HepG2 (cell line): ENCODE results near the gene RPL23. TPM values are rescaled to one million over a fixed set of nuclear protein-coding genes. Genes with fewer than 3 reads are reported as not detected.

Experiments
- ARID4A ChIP-seq: sonication (generic); formaldehyde crosslinking; IDR thresholded peaks from 2 replicates; pipeline ENCODE4 v1.5.0; 2020; ENCODE audit warnings: mild to moderate bottlenecking, missing genetic modification reagents, borderline replicate concordance
- ATF7 ChIP-seq, 2 experiments: fragments of 450-650 bp in 1 of 2; sonication (generic) in 1 of 2; formaldehyde crosslinking in 1 of 2; IDR thresholded peaks; 2 replicates each; pipeline versions ENCODE4 v1.4.0 to v1.6.1; 2016 to 2020; ENCODE audit warnings: antibody characterized with exemption in 1 of 2, mild to moderate bottlenecking in 1 of 2, missing genetic modification reagents in 1 of 2
- BORCS8-MEF2B ChIP-seq: sonication (generic); formaldehyde crosslinking; IDR thresholded peaks from 2 replicates; pipeline ENCODE4 v1.8.0; 2022; ENCODE audit warnings: mild to moderate bottlenecking, missing genetic modification reagents
- E2F1 ChIP-seq: sonication (generic); formaldehyde crosslinking; IDR thresholded peaks from 2 replicates; pipeline ENCODE4 v1.5.0; 2020; ENCODE audit warnings: missing genetic modification reagents
- FOXK1 ChIP-seq: sonication (generic); formaldehyde crosslinking; IDR thresholded peaks from 2 replicates; pipeline ENCODE4 v1.4.0; 2020; ENCODE audit warnings: low read depth, missing genetic modification reagents, borderline replicate concordance
- NCOA2 ChIP-seq: sonication (generic); formaldehyde crosslinking; IDR thresholded peaks from 2 replicates; pipeline ENCODE4 v1.8.0; 2022; ENCODE audit warnings: inconsistent platforms
- PITX1 ChIP-seq: sonication (generic); formaldehyde crosslinking; IDR thresholded peaks from 2 replicates; pipeline ENCODE4 v1.5.1; 2020; ENCODE audit warnings: mild to moderate bottlenecking, missing genetic modification reagents
- RARG ChIP-seq: sonication (generic); formaldehyde crosslinking; IDR thresholded peaks from 2 replicates; pipeline ENCODE4 v1.4.0; 2020; ENCODE audit warnings: low read depth, mild to moderate bottlenecking, missing genetic modification reagents
- RBAK ChIP-seq: sonication (generic); formaldehyde crosslinking; IDR thresholded peaks from 2 replicates; pipeline ENCODE4 v1.5.1; 2020; ENCODE audit warnings: mild to moderate bottlenecking, missing genetic modification reagents
- REPIN1 ChIP-seq: sonication (generic); formaldehyde crosslinking; IDR thresholded peaks from 2 replicates; pipeline ENCODE4 v1.8.0; 2022; ENCODE audit warnings: missing genetic modification reagents, low read depth, mild to moderate bottlenecking, borderline replicate concordance
- SSRP1 ChIP-seq: IDR thresholded peaks from 2 replicates; pipeline ENCODE4 v1.6.1; 2016; ENCODE audit warnings: control low read depth
- TRIM24 ChIP-seq: sonication (generic); formaldehyde crosslinking; IDR thresholded peaks from 2 replicates; pipeline ENCODE4 v1.8.0; 2022; ENCODE audit warnings: mild to moderate bottlenecking, missing genetic modification reagents
- ZBTB1 ChIP-seq: sonication (generic); formaldehyde crosslinking; IDR thresholded peaks from 2 replicates; pipeline ENCODE4 v1.4.0; 2020; ENCODE audit warnings: missing genetic modification reagents, borderline replicate concordance
- ZNF124 ChIP-seq: sonication (generic); formaldehyde crosslinking; IDR thresholded peaks from 2 replicates; pipeline ENCODE4 v1.4.0; 2020; ENCODE audit warnings: missing genetic modification reagents
- ZNF138 ChIP-seq: sonication (generic); formaldehyde crosslinking; IDR thresholded peaks from 2 replicates; pipeline ENCODE4 v1.5.0; 2020; ENCODE audit warnings: mild to moderate bottlenecking, low read depth, missing genetic modification reagents
- ZNF530 ChIP-seq: sonication (generic); formaldehyde crosslinking; IDR thresholded peaks from 2 replicates; pipeline ENCODE4 v1.5.0; 2020; ENCODE audit warnings: low read depth, mild to moderate bottlenecking, missing genetic modification reagents
- ZNF605 ChIP-seq: sonication (generic); formaldehyde crosslinking; IDR thresholded peaks from 2 replicates; pipeline ENCODE4 v1.8.0; 2022; ENCODE audit warnings: mild to moderate bottlenecking, missing genetic modification reagents
- ZNF713 ChIP-seq: sonication (generic); formaldehyde crosslinking; IDR thresholded peaks from 2 replicates; pipeline ENCODE4 v1.4.0; 2020; ENCODE audit warnings: mild to moderate bottlenecking, missing genetic modification reagents
- ZNF749 ChIP-seq: sonication (generic); formaldehyde crosslinking; IDR thresholded peaks from 2 replicates; pipeline ENCODE4 v1.8.0; 2022; ENCODE audit warnings: mild to moderate bottlenecking, missing genetic modification reagents, moderate library complexity, borderline replicate concordance
- ZNF788 ChIP-seq: sonication (generic); formaldehyde crosslinking; IDR thresholded peaks from 2 replicates; pipeline ENCODE4 v1.5.0; 2020; ENCODE audit warnings: mild to moderate bottlenecking, missing genetic modification reagents, borderline replicate concordance
- polyA plus RNA-seq, 8 experiments: library from polyadenylated mRNA; depleted of rRNA in 3 of 8; stranded (reverse) in 7 of 8; unstranded in 1 of 8; fragments of >200 nt; fragmentation: Illumina TruSeq in 4 of 8; extraction: Trizol in 4 of 8; gene quantifications; 2 replicates each; pipeline versions ENCODE4 v1.2.1 to v1.2.3, GENCODE V29; 2011 to 2016; ENCODE audit warnings: low read depth in 4 of 8, missing spikeins in 1 of 8, mixed read lengths in 1 of 8; ENCODE audit not compliant: insufficient read depth in 1 of 8
- total RNA-seq, 5 experiments: library from RNA; depleted of rRNA; stranded (reverse); fragments of >200 nt; fragmentation: Illumina TruSeq; extraction: Trizol; gene quantifications; 2 replicates each; pipeline ENCODE4 v1.2.3, GENCODE V29; 2016; ENCODE audit warnings: low read depth in 1 of 5
- TF ChIP-seq, protein P1 (sequence below): sonication (generic); formaldehyde crosslinking; IDR thresholded peaks from 2 replicates; pipeline ENCODE4 v1.5.1; 2020; ENCODE audit warnings: missing genetic modification reagents, mild to moderate bottlenecking, borderline replicate concordance

The RPL23 gene
- total and polyA plus RNA-seq, 2 of the 13 experiments (the other 11 are each of a cell fraction or from before 2014, with no cell fraction given): 2,790 to 4,860 TPM

DNA sequence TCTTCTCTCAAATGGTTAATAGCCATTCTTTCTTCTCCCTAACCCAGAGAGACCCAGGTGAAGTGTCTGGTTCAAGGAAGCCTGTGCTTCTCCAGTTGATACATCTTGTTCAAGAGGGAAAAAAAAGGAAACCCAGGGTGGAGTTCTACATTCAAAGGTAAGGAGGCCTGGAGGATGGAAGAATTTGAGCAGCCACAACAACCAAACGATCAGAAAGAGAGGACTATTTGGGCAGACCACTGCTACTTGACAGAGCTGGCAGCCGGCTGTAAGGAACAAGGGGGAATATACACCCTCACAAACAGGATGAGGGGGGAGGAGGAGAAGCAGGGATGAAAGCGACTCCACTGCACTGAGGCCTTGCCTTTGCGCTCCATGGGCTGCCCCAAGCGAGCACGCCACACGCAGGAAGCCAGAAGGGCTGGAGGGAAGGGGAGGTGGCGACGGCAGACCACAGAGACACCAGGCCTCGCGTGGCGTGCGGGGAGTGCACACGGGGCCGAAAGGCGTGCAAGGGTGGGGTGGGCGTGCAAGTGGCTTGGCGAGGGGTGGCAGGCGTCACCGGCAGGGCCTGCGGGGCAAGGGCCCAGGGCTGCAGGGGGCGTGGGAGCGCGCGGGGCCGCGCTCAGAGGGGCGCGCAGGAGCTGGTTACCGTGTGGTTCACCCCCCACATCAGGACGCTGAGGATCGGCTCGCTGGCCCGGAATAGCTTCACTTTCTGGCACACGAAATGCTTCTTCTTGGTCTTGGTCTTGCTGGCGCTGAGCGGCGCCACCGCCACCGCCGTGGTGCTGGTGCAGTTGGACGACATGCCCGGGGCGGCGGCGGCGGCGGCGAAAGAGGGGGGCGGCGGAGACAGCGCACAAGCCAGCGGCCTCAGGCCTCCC is 54.7 kb downstream of the RPL23 start (continued):
- TF ChIP-seq, protein P1, sequence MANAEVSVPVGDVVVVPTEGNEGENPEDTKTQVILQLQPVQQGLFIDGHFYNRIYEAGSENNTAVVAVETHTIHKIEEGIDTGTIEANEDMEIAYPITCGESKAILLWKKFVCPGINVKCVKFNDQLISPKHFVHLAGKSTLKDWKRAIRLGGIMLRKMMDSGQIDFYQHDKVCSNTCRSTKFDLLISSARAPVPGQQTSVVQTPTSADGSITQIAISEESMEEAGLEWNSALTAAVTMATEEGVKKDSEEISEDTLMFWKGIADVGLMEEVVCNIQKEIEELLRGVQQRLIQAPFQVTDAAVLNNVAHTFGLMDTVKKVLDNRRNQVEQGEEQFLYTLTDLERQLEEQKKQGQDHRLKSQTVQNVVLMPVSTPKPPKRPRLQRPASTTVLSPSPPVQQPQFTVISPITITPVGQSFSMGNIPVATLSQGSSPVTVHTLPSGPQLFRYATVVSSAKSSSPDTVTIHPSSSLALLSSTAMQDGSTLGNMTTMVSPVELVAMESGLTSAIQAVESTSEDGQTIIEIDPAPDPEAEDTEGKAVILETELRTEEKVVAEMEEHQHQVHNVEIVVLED (CRISPR knock-in tag): peak; percentile 50; the same call in 1 of the 2 replicates
- no peak for TF ChIP-seq E2F1 (CRISPR knock-in tag)
- no peak for TF ChIP-seq TRIM24 (CRISPR knock-in tag)
- TF ChIP-seq BORCS8-MEF2B (CRISPR knock-in tag): peak; percentile 86
- 0 out of 2 replicates have a peak, but pooled peaks have one; percentile 49 for TF ChIP-seq RARG (CRISPR knock-in tag)
- no peak for TF ChIP-seq REPIN1 (CRISPR knock-in tag)
- TF ChIP-seq ZNF530 (CRISPR knock-in tag): 0 out of 2 replicates have a peak, but pooled peaks have one; percentile 22
- TF ChIP-seq PITX1: peak; percentile 68; the same call in 1 of the 2 replicates
- TF ChIP-seq ATF7 (IDR thresholded peaks at IDR 0.05): no peak
- TF ChIP-seq ATF7 (CRISPR knock-in tag; IDR thresholded peaks at IDR 0.05): 0 out of 2 replicates have a peak, but pooled peaks have one; percentile 7
- TF ChIP-seq ZNF713: no peak
- 0 out of 2 replicates have a peak, but pooled peaks have one; percentile 4 for TF ChIP-seq NCOA2 (CRISPR knock-in tag)
- TF ChIP-seq SSRP1 (CRISPR knock-in tag): no peak
- peak; percentile 39; the same call in 1 of the 2 replicates for TF ChIP-seq ZNF124 (CRISPR knock-in tag)
- 0 out of 2 replicates have a peak, but pooled peaks have one; percentile 35 for TF ChIP-seq ZNF605 (CRISPR knock-in tag)
- peak; percentile 42; the same call in 1 of the 2 replicates for TF ChIP-seq ZBTB1 (CRISPR knock-in tag)
- TF ChIP-seq ARID4A: peak; percentile 75
- peak; percentile 78; the same call in 1 of the 2 replicates for TF ChIP-seq ZNF788 (CRISPR knock-in tag)
- 0 out of 2 replicates have a peak, but pooled peaks have one; percentile 64 for TF ChIP-seq RBAK (CRISPR knock-in tag)
- TF ChIP-seq ZNF749 (CRISPR knock-in tag): no peak; the same call in 1 of the 2 replicates
- TF ChIP-seq FOXK1: no peak
- 0 out of 2 replicates have a peak, but pooled peaks have one; percentile 18 for TF ChIP-seq ZNF138
